SIG-M5 treated with dmso at 0.1 percent for 504 hours (cell line): ENCODE results near the gene MLLT3.
A peak's percentile ranks its signal among the peaks of the same experiment; 100 is the strongest.
"Not testable (repeated sequence)": the region's sequence is repeated elsewhere in the genome, so short reads cannot be mapped to it uniquely, and the experiment has no call there.

Source experiments
- DNase-seq: peaks from one replicate; lab custom pipeline; 2025; ENCODE audit not compliant: unreplicated experiment; lab: John Stamatoyannopoulos, UW

MLLT3 gene

GRCh38 chr9:20622330-20623020, at the start of gene MLLT3:
Gene MLLT3, minus strand, starts transcription at chr9:20622499.
- peak; percentile 87 for DNase-seq

GRCh38 chr9:20671635-20672034, 49.3 kb upstream of the MLLT3 start:
- DNase-seq = no peak

- no peak for DNase-seq
Measured at GRCh38 chr9:20670395-20670794, 48.1 kb upstream of the MLLT3 start.

- no peak for DNase-seq
Measured at GRCh38 chr9:20664501-20664900, 42.2 kb upstream of the MLLT3 start.

- DNase-seq = no peak
Measured at GRCh38 chr9:20663133-20663532, 40.8 kb upstream of the MLLT3 start.

GRCh38 chr9:20662156-20662555, 39.9 kb upstream of the MLLT3 start:
- no peak for DNase-seq

GRCh38 chr9:20659474-20659967, 37.2 kb upstream of the MLLT3 start:
- no peak for DNase-seq

GRCh38 chr9:20658677-20659473, 36.6 kb upstream of the MLLT3 start:
- no peak for DNase-seq

GRCh38 chr9:20658246-20658667, 36.0 kb upstream of the MLLT3 start:
- not testable (repeated sequence) for DNase-seq

- DNase-seq = peak; percentile 27
Measured at GRCh38 chr9:20651939-20652338, 29.6 kb upstream of the MLLT3 start.

GRCh38 chr9:20650750-20651299, 28.5 kb upstream of the MLLT3 start:
- no peak for DNase-seq

- DNase-seq = no peak
Measured at GRCh38 chr9:20650313-20650712, 28.0 kb upstream of the MLLT3 start.

- DNase-seq = no peak
Measured at GRCh38 chr9:20649381-20649780, 27.1 kb upstream of the MLLT3 start.

- no peak for DNase-seq
Measured at GRCh38 chr9:20646656-20647055, 24.4 kb upstream of the MLLT3 start.

- no peak for DNase-seq
Measured at GRCh38 chr9:20643660-20644059, 21.4 kb upstream of the MLLT3 start.

GRCh38 chr9:20642045-20642444, 19.7 kb upstream of the MLLT3 start:
- no peak for DNase-seq

GRCh38 chr9:20640331-20641187, 18.3 kb upstream of the MLLT3 start:
- no peak for DNase-seq

- no peak for DNase-seq
Measured at GRCh38 chr9:20636888-20637440, 14.7 kb upstream of the MLLT3 start.

- DNase-seq = no peak
Measured at GRCh38 chr9:20634895-20635294, 12.6 kb upstream of the MLLT3 start.

GRCh38 chr9:20632705-20633104, 10.4 kb upstream of the MLLT3 start:
- DNase-seq = no peak
